ENCODE results near the gene ITPR1.

ITPR1 gene

GRCh38 chr3:4466741-4467521 lies 26.2 kb upstream of the ITPR1 start, which contains the start of gene SUMF1 (continued):
- TF ChIP-seq PRDM2 (tag by site-specific recombination; IDR thresholded peaks at IDR 0.05; ENCODE audit: borderline replicate concordance), result no peak
- TF ChIP-seq ZNF398 (tag by site-specific recombination; IDR thresholded peaks at IDR 0.05), result no peak
- TF ChIP-seq, protein P1, sequence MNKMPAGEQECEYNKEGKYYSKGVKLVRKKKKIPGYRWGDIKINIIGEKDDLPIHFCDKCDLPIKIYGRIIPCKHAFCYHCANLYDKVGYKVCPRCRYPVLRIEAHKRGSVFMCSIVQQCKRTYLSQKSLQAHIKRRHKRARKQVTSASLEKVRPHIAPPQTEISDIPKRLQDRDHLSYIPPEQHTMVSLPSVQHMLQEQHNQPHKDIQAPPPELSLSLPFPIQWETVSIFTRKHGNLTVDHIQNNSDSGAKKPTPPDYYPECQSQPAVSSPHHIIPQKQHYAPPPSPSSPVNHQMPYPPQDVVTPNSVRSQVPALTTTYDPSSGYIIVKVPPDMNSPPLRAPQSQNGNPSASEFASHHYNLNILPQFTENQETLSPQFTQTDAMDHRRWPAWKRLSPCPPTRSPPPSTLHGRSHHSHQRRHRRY (tag by site-specific recombination; IDR thresholded peaks at IDR 0.05), result no peak
- no peak for TF ChIP-seq ZBTB1 (tag by site-specific recombination; IDR thresholded peaks at IDR 0.05)
- TF ChIP-seq ZNF366 (tag by site-specific recombination; conservative IDR thresholded peaks at IDR 0.05), result no peak
- no peak for TF ChIP-seq HOXA7 (CRISPR knock-in tag; IDR thresholded peaks at IDR 0.05; ENCODE audit: borderline replicate concordance)
- TF ChIP-seq, protein P2, sequence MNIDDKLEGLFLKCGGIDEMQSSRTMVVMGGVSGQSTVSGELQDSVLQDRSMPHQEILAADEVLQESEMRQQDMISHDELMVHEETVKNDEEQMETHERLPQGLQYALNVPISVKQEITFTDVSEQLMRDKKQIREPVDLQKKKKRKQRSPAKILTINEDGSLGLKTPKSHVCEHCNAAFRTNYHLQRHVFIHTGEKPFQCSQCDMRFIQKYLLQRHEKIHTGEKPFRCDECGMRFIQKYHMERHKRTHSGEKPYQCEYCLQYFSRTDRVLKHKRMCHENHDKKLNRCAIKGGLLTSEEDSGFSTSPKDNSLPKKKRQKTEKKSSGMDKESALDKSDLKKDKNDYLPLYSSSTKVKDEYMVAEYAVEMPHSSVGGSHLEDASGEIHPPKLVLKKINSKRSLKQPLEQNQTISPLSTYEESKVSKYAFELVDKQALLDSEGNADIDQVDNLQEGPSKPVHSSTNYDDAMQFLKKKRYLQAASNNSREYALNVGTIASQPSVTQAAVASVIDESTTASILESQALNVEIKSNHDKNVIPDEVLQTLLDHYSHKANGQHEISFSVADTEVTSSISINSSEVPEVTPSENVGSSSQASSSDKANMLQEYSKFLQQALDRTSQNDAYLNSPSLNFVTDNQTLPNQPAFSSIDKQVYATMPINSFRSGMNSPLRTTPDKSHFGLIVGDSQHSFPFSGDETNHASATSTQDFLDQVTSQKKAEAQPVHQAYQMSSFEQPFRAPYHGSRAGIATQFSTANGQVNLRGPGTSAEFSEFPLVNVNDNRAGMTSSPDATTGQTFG (tag by site-specific recombination; IDR thresholded peaks at IDR 0.05; ENCODE audit: borderline replicate concordance), result 0 out of 2 replicates have a peak, but pooled peaks have one; percentile 29
- peak; percentile 78 for TF ChIP-seq ZNF76 (tag by site-specific recombination; IDR thresholded peaks at IDR 0.05; ENCODE audit: borderline replicate concordance, low read depth)
- peak; percentile 99 for TF ChIP-seq ZNF501 (tag by site-specific recombination; IDR thresholded peaks at IDR 0.05)
- TF ChIP-seq ZNF518A (tag by site-specific recombination; conservative IDR thresholded peaks at IDR 0.05; ENCODE audit: low read depth), result peak; percentile 77
- TF ChIP-seq ZNF114 (tag by site-specific recombination; IDR thresholded peaks at IDR 0.05), result no peak
- TF ChIP-seq KLF10 (tag by site-specific recombination; IDR thresholded peaks at IDR 0.05), result no peak; the same call in 1 of the 2 replicates
- TF ChIP-seq KLF8 (tag by site-specific recombination; IDR thresholded peaks at IDR 0.05), result peak; percentile 77; the same call in 1 of the 2 replicates
- peak; percentile 65 for TF ChIP-seq ZNF629 (tag by site-specific recombination; IDR thresholded peaks at IDR 0.05)
- TF ChIP-seq ZNF416 (tag by site-specific recombination; IDR thresholded peaks at IDR 0.05), result no peak
- no peak for TF ChIP-seq ZNF747 (tag by site-specific recombination; IDR thresholded peaks at IDR 0.05)
- peak; percentile 80; the same call in 1 of the 2 replicates for TF ChIP-seq ZNF391 (tag by site-specific recombination; IDR thresholded peaks at IDR 0.05; ENCODE audit: borderline replicate concordance, low read depth)
- TF ChIP-seq KLF1 (tag by site-specific recombination; IDR thresholded peaks at IDR 0.05), result peak; percentile 33; the same call in 1 of the 2 replicates

Measured in HEK293 (cell line).